ENCODE results near the gene GAB2. TPM values are rescaled to one million over a fixed set of nuclear protein-coding genes. Genes with fewer than 3 reads are reported as not detected.

GAB2 gene
- total RNA-seq, 4 donors from 2014 or later, result 26.3 to 84.8 (median 26.6) TPM

DNA sequence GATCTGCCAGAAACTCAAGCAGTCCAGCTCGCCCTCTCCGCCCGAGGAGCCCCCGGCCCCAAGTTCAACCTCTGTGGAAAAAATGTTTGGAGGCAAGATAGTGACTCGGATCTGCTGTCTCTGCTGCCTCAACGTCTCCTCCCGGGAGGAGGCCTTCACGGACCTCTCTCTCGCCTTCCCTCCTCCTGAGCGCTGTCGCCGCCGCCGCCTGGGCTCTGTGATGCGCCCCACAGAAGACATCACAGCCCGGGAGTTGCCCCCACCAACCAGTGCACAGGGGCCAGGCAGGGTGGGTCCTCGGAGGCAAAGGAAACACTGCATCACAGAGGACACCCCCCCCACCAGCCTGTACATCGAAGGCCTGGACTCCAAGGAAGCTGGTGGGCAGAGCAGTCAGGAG is 208.1 kb downstream of the GAB2 start:
- Histone ChIP-seq H3K4me1 (no peaks in the 10 kb centered on the region), H3K27me3 (no peaks in the 10 kb centered on the region), H3K36me3 (peaks cover 0 to 80% of the 10 kb centered on the region in 2 donors), H3K9me3 (no peaks in the 10 kb centered on the region), H3K27ac (no peak overlapping the region), H3K4me3 (no peak overlapping the region)
- 97% methylated on average over 7 of the region's 18 CpGs; no CpG with 5 or more reads in 1 of the 2 donors for WGBS, 2 donors (ENCODE audit: low coverage in 1 of 2)
- ATAC-seq, result no peak
- no peak for TF ChIP-seq EP300 (IDR thresholded peaks at IDR 0.05)
- TF ChIP-seq POLR2AphosphoS5 (IDR thresholded peaks at IDR 0.05), result no peak
- no peak for TF ChIP-seq POLR2A (IDR thresholded peaks at IDR 0.05)
- TF ChIP-seq, protein P1, sequence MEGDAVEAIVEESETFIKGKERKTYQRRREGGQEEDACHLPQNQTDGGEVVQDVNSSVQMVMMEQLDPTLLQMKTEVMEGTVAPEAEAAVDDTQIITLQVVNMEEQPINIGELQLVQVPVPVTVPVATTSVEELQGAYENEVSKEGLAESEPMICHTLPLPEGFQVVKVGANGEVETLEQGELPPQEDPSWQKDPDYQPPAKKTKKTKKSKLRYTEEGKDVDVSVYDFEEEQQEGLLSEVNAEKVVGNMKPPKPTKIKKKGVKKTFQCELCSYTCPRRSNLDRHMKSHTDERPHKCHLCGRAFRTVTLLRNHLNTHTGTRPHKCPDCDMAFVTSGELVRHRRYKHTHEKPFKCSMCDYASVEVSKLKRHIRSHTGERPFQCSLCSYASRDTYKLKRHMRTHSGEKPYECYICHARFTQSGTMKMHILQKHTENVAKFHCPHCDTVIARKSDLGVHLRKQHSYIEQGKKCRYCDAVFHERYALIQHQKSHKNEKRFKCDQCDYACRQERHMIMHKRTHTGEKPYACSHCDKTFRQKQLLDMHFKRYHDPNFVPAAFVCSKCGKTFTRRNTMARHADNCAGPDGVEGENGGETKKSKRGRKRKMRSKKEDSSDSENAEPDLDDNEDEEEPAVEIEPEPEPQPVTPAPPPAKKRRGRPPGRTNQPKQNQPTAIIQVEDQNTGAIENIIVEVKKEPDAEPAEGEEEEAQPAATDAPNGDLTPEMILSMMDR (IDR thresholded peaks at IDR 0.05), result no peak

DNA sequence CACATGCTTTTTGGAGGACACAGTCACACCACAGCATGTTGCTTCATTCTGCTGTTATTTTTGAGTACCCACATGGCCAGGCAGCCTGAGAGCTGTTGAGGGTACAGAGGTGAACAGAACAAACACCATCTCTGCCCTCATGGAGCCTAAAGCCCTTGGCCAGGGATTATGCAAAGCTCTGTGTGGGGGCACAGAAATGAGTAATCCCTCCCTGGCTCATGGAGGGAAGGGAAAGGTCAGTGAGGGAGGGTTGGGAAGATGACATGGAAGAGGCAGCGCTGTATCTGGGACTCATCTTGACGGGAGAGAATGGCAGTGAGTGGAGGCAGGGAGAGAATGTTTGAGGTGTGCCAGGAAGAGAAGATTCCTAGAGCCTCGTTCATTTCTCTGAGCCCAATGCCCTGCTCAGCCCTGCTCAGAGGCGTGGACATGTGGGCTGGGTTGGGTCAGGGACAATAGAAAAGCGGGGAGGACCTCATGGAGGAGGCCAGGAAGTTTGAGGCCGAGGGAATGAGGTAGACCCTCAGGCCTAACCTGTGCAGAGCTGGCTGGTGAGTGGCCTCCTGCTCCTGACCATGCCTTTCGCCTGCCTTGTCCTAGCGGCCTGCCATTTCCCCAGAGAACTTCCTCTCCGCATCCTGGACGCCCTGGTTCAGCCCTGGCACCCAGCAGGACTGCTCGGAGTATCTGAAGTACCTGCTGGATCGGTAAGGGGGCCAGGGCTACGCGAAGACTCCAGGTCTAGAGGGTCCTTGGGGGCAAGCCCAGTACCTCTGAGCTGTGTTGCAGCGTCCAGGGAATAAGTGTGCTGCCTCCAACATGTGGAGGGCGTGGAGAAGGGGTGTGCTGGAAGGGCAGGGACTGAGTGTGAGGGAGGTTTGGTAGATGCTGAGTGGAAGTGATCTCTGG is 209.1 kb downstream of the GAB2 start:
- H3K9me3 ChIP-seq, result no peaks in the 10 kb centered on the region
- no peaks in the 10 kb centered on the region for H3K4me1 ChIP-seq
- H3K36me3 ChIP-seq, result peaks cover 0 to 70% of the 10 kb centered on the region in 2 donors
- H3K27ac ChIP-seq, result no peak overlapping the region
- H3K27me3 ChIP-seq, result no peaks in the 10 kb centered on the region
- no peak overlapping the region for H3K4me3 ChIP-seq
- ATAC-seq, result no peak
- TF ChIP-seq POLR2AphosphoS5 (IDR thresholded peaks at IDR 0.05) (no peak), EP300 (IDR thresholded peaks at IDR 0.05) (no peak), POLR2A (IDR thresholded peaks at IDR 0.05) (no peak)
- TF ChIP-seq, protein P1 (IDR thresholded peaks at IDR 0.05), result no peak
- 80 to 100% methylated on average over 2 to 4 of the region's 16 CpGs for WGBS, 2 donors (ENCODE audit: low coverage in 1 of 2)

DNA sequence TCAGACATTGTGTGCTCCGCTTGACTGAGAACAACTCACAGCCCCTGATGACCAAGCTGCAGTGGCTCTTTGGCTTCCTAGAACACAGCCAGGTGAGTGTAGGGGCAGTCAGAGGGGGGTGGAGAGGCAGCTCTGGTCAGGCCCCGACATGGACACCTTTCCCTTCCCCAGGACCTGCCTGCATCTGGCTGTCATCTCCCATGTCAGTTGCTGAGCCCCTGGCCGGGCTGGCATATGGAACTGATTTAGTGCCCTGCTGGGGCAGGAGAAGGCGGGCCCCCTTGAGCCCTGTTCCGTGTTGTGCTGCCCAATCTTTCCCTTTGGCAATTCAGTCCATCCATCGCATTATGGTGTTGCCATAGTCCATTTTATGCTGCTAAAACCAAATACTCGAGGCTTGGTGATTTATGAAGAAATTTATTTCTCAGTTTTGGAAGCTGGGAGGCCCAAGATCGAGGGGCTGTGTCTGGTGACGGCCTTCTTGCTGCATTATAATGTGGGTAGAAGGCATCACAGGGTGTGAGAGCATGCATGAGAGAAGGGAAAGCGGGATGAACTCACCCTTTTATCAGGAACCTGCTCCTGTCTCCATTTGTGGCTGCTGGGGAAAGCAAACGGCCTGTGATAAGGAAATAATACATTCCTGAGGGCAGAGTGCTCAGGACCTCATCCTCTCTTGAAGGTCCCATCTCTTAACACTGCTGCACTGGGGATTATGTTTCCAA is 209.9 kb downstream of the GAB2 start:
- WGBS, 2 donors (ENCODE audit: low coverage in 1 of 2), result 69 to 90% methylated on average over 5 of the region's 11 CpGs
- Histone ChIP-seq H3K4me3 (no peak overlapping the region), H3K27ac (no peak overlapping the region), H3K27me3 (no peaks in the 10 kb centered on the region), H3K4me1 (no peaks in the 10 kb centered on the region), H3K9me3 (no peaks in the 10 kb centered on the region), H3K36me3 (peaks cover 0 to 69% of the 10 kb centered on the region in 2 donors)
- TF ChIP-seq POLR2AphosphoS5 (IDR thresholded peaks at IDR 0.05) (no peak), EP300 (IDR thresholded peaks at IDR 0.05) (no peak), POLR2A (IDR thresholded peaks at IDR 0.05) (no peak)
- TF ChIP-seq, protein P1 (IDR thresholded peaks at IDR 0.05), result no peak
- ATAC-seq, result no peak

DNA sequence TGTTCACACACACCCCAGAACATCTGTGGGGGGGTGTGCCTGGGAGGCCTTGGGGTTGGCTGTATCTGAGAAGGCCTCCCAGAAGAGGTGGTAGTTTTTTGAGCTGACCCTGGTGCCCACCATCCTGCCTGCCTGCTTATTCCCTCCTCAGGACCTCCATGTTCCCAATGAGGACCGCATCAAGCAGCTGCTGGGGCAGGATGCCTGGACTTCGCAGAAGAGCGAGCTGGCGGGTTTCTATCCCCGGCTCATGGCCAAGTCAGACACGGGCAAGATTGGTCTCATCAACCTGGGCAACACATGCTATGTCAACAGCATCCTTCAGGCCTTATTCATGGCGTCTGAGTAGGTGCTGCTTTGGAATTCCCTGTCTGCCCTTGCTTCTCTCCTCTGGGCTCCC is 211.9 kb downstream of the GAB2 start:
- no peaks in the 10 kb centered on the region for H3K27me3 ChIP-seq
- no peak overlapping the region for H3K4me3 ChIP-seq
- 80% methylated on average over 1 of the region's 7 CpGs; no CpG with 5 or more reads in 1 of the 2 donors for WGBS, 2 donors (ENCODE audit: low coverage in 1 of 2)
- no peaks in the 10 kb centered on the region for H3K4me1 ChIP-seq
- no peaks in the 10 kb centered on the region for H3K9me3 ChIP-seq
- H3K27ac ChIP-seq, result no peak overlapping the region
- no peak for TF ChIP-seq EP300 (IDR thresholded peaks at IDR 0.05)
- no peak for ATAC-seq
- peaks cover 0 to 81% of the 10 kb centered on the region in 2 donors for H3K36me3 ChIP-seq

DNA sequence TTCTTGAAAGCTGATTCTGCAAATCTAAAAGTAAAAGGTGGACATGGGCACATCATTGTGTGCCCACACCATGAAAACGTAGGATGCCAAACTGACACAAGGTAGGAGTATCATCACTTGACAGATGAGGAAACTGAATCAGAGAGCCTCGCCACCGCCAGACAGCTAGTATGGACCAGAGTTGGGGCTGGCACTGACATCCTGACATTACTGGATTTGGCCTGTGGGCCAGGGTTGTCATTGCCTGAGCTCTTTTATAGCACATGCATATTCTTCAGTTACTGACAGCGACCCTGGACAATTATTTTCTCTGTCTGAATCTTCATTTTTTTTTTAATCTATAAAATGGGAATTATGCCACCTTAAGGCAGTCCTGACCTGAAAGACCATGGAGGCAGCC is 212.4 kb downstream of the GAB2 start:
- no peak for ATAC-seq
- WGBS, 2 donors (ENCODE audit: low coverage in 1 of 2), result 100% methylated on average over 1 to 3 of the region's 4 CpGs
- H3K27me3 ChIP-seq, result no peaks in the 10 kb centered on the region
- H3K4me1 ChIP-seq, result no peaks in the 10 kb centered on the region
- TF ChIP-seq POLR2AphosphoS5 (IDR thresholded peaks at IDR 0.05) (no peak), EP300 (IDR thresholded peaks at IDR 0.05) (no peak), POLR2A (IDR thresholded peaks at IDR 0.05) (no peak)
- TF ChIP-seq, protein P1 (IDR thresholded peaks at IDR 0.05), result no peak
- H3K27ac ChIP-seq, result no peak overlapping the region
- H3K36me3 ChIP-seq, result peaks cover 0 to 81% of the 10 kb centered on the region in 2 donors
- no peak overlapping the region for H3K4me3 ChIP-seq
- H3K9me3 ChIP-seq, result no peaks in the 10 kb centered on the region
